Upper lobe of right lung (tissue), 1 donor: Measurements from ENCODE around the gene SMARCB1. TPM values are rescaled to one million over a fixed set of nuclear protein-coding genes. Genes with fewer than 3 reads are reported as not detected.

ENCODE experiments used
- ATAC-seq: fragments of 200-7000 bp; cut with Tn5 transposase; one replicate; pipeline ENCODE4 v1.9.1; 2020; ENCODE audit warnings: mild to moderate bottlenecking, moderate library complexity
- DNase-seq: peaks from one replicate; pipeline ENCODE4 v3.0.0-alpha.2; 2020
- H3K27ac ChIP-seq: fragments of 200-600 bp; one replicate; pipeline ENCODE4 v1.8.0; 2022
- H3K27me3 ChIP-seq: fragments of 200-600 bp; one replicate; pipeline ENCODE4 v1.8.0; 2022; ENCODE audit warnings: mild to moderate bottlenecking
- H3K36me3 ChIP-seq: fragments of 200-600 bp; one replicate; pipeline ENCODE4 v1.8.0; 2022
- H3K4me1 ChIP-seq: fragments of 200-600 bp; one replicate; pipeline ENCODE4 v1.8.0; 2022
- H3K4me3 ChIP-seq: fragments of 200-600 bp; one replicate; pipeline ENCODE4 v1.8.0; 2022; ENCODE audit warnings: mild to moderate bottlenecking
- H3K9me3 ChIP-seq: fragments of 200-600 bp; one replicate; pipeline ENCODE4 v1.8.0; 2022
- intact Hi-C: fragments of 100-400 bp; cut with DNase I; formaldehyde crosslinking; loops from one replicate; pipeline ENCODE4 v1.11.0; 2022
- total RNA-seq: library from RNA; stranded (reverse); fragmentation: NEBNext Ultra II Directional; extraction: Animal tissue kit (Norgen Biotek cat#: 25700); gene quantifications from one replicate; pipeline ENCODE4 v1.2.1, GENCODE V29; 2021
- TF ChIP-seq, protein P1 (sequence below): fragments of 200-600 bp; IDR thresholded peaks from one replicate; pipeline ENCODE4 v1.8.0; 2022; ENCODE audit warnings: antibody characterized with exemption
- donor health status: DM: no; HTN: yes; CAD: no; lungs with severe emphysema.

The SMARCB1 gene
- total RNA-seq, 1 donor from 2014 or later: 59.6 TPM

DNA sequence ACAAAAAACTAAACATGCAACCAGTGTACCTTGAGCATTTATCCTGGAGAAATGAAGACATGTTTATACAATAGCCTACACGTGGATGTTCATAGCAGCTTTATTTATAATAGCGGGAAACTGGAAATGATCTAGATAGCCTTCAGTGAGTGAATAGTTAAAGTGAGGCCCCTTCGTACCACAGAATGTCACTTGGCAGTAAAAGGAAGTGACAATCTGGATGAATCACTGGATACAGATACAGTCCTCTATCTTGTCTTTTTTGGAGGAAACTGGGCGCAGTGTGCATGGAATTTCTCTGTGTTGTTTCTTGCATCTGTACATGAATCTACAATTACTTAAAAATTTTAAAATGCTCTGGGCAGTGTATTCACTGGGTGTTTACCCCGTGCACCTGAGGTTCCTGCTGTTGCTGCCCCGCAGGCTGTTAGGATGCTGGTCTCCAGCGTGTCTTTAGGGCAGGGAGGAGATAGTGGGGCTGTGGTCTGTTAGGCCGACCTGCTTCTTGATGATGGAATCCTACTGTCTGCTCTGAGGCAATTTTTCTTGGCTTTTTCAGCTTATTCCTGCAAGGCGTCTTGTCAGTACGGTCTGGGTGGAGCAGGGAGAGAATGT lies 28.9 kb downstream of the SMARCB1 start:
- Histone ChIP-seq H3K27ac (no peak overlapping the region), H3K27me3 (no peaks in the 10 kb centered on the region), H3K4me1 (no peaks in the 10 kb centered on the region), H3K9me3 (no peaks in the 10 kb centered on the region), H3K36me3 (peaks cover 77% of the 10 kb centered on the region), H3K4me3 (no peak overlapping the region)
- no peak for DNase-seq
- TF ChIP-seq, protein P1, sequence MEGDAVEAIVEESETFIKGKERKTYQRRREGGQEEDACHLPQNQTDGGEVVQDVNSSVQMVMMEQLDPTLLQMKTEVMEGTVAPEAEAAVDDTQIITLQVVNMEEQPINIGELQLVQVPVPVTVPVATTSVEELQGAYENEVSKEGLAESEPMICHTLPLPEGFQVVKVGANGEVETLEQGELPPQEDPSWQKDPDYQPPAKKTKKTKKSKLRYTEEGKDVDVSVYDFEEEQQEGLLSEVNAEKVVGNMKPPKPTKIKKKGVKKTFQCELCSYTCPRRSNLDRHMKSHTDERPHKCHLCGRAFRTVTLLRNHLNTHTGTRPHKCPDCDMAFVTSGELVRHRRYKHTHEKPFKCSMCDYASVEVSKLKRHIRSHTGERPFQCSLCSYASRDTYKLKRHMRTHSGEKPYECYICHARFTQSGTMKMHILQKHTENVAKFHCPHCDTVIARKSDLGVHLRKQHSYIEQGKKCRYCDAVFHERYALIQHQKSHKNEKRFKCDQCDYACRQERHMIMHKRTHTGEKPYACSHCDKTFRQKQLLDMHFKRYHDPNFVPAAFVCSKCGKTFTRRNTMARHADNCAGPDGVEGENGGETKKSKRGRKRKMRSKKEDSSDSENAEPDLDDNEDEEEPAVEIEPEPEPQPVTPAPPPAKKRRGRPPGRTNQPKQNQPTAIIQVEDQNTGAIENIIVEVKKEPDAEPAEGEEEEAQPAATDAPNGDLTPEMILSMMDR: no peak
- intact Hi-C loops: no loop called here
- no peak for ATAC-seq

DNA sequence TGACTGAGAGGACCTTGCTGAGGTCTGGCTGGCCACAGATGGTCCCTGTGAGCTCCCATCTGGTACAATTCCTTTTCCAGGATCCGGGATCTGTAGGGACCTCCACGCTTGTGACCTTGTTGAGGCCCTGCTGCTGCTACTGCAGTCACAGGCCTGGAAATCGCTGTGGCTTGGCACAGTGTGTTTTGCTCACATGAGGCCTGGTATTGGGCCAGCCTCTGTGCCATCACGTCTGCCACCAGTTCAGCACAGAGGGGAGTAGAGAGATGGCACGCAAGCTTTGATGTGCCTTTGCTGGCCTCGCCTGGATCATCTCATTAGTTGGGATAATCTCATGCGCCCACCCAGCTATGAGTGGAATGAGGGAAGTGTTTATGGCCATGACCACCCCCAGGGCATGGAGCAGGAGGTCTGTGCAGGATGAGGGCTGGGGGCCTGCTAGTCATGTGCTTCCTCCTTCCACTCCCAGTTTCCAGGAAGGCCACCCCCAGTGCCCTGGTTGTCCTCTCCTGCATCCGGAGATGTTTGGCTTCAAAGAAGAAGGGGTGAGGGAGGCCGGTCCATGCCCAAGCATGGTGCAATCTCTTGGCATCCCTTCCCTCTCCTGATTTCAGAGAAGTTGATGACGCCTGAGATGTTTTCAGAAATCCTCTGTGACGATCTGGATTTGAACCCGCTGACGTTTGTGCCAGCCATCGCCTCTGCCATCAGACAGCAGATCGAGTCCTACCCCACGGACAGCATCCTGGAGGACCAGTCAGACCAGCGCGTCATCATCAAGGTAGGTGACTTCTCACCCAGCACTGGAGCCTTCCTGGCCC lies 29.6 kb downstream of the SMARCB1 start:
- no peak for DNase-seq
- Histone ChIP-seq H3K4me1 (no peaks in the 10 kb centered on the region), H3K27me3 (no peaks in the 10 kb centered on the region), H3K36me3 (peaks cover 77% of the 10 kb centered on the region), H3K9me3 (no peaks in the 10 kb centered on the region), H3K4me3 (no peak overlapping the region), H3K27ac (no peak overlapping the region)
- TF ChIP-seq, protein P1: no peak
- intact Hi-C loops: no loop called here
- ATAC-seq: no peak

DNA sequence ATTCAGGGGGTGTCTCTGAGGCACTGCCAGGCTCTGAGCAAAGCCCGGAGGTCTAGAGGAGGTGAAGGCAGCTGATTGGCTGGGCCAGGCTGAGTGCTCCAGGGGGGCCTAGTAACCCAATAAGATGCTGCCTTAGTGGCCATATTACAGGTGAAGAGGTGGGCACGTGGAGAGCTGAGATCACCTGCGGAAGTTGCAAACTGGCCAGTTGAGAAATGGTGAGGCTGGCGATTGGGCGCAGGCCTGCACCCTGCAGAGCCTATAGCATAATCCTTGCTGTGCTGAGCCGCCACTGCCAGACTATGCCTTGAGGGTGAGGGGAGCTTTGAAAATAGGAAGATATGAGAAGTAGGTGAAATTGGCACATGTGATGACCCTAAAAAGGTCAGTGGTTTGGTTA lies 30.4 kb downstream of the SMARCB1 start:
- Histone ChIP-seq H3K27me3 (no peaks in the 10 kb centered on the region), H3K9me3 (no peaks in the 10 kb centered on the region), H3K4me1 (no peaks in the 10 kb centered on the region), H3K4me3 (no peak overlapping the region), H3K27ac (no peak overlapping the region), H3K36me3 (peaks cover 77% of the 10 kb centered on the region)
- TF ChIP-seq, protein P1: no peak
- intact Hi-C loops: no loop called here
- no peak for DNase-seq
- ATAC-seq: no peak

DNA sequence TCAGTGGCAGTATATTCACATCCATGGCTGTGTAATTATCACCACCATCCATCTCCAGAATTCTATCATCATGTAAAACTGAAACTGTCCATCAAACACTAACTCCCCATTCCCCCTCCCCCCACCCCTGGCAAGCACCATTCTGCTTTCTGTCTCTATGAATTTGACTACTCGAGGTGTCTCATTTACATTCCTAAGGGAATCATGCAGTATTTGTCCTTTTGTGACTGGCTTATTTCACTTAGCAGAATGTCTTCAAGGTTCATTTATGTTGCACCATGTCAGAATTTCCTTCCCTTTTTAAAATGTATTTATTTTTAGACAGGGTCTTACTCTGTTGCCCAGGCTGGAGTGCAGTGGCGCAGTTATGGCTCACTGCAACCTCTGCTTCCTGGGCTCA lies 31.8 kb downstream of the SMARCB1 start:
- DNase-seq (no peak), ATAC-seq (no peak)
- Histone ChIP-seq H3K4me1 (no peaks in the 10 kb centered on the region), H3K9me3 (no peaks in the 10 kb centered on the region), H3K4me3 (no peak overlapping the region), H3K27me3 (no peaks in the 10 kb centered on the region), H3K27ac (no peak overlapping the region), H3K36me3 (peaks cover 81% of the 10 kb centered on the region)
- TF ChIP-seq, protein P1: no peak
- intact Hi-C loops: no loop called here

DNA sequence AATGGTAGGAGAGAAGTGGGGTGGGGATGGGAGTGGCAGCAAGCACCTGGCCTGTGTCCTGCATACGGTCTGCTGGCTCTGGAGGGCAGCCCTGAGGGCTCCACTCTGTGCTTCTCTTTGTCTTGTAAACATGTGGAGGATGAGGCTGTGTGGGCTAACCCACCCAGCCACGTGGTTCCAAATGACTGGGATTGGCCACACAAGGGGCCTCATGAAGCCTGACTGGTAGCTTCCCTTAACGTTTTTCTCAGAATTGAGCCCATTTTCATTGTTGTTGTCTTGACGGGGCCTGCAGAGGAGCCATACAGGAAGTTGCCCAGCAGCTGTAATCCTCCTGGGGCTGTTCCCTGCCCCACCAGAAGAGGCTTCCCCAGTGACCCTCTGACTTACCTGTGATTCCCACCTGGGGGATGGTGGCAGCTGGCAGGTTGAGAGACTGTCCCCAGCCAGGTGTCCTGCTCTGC lies 34.0 kb downstream of the SMARCB1 start:
- intact Hi-C loops: no loop called here
- Histone ChIP-seq H3K36me3 (peaks cover 100% of the 10 kb centered on the region), H3K27ac (no peak overlapping the region), H3K27me3 (no peaks in the 10 kb centered on the region), H3K9me3 (no peaks in the 10 kb centered on the region), H3K4me3 (no peak overlapping the region), H3K4me1 (no peaks in the 10 kb centered on the region)
- ATAC-seq (no peak), DNase-seq (no peak)
- TF ChIP-seq, protein P1: no peak
